GM18526 (cell line): ENCODE results near the gene ZNF624.
"Not testable (repeated sequence)": the region's sequence is repeated elsewhere in the genome, so short reads cannot be mapped to it uniquely, and the experiment has no call there.

Experiments
- POLR2A ChIP-seq: IDR thresholded peaks from 3 replicates; pipeline ENCODE4 v1.6.1; 2011; ENCODE audit not compliant: insufficient read length; ENCODE audit errors: extremely low read depth

The ZNF624 gene

DNA sequence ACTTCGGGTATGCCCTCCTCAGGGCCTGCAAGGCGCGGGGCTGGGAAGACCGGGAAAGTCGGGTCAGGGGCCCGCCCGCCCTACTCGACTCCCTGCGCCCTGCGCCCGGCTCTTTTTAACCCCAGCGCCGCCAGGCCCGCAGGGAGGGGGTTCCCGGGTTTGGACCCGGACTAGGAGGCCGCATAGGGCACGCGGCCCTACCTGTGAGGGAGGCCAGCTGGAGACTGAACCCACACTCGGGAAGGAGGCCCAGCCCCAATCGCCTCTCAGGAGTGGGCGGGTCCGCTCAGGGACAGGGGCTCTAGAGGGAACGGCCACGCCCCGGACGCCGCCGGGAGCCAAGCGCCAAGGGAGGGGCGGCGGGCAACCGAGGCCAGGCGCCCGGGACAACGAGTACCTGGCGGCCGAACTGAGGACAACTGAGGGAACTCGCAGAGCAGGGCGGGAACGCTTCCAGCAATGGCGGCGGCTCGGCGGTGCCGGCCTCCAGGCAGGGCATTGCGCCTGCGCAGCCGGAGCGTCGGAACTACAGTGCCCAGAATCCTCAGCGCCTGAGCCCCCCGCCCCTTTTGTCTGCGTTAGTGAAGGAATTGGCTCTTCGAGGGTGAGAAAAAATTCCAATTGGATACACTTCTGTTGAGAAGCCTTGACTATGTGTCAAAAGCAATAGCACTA is at the start of gene ZNF624:
TSS of gene ZNF624 (minus strand) at position 484 of the 675 bp plus-strand sequence.
- TF ChIP-seq POLR2A, result peak; percentile 58

GRCh38 chr17:16689731-16690281 is 36.2 kb upstream of the ZNF624 start, which contains the start of gene CCDC144A:
Gene CCDC144A (plus strand): TSS chr17:16690241. CDS start chr17:16690401, 160 bp downstream.
- TF ChIP-seq POLR2A, result not testable (repeated sequence)

- no peak for TF ChIP-seq POLR2A
Observed at GRCh38 chr17:16676676-16677268, 23.1 kb upstream of the ZNF624 start.

DNA sequence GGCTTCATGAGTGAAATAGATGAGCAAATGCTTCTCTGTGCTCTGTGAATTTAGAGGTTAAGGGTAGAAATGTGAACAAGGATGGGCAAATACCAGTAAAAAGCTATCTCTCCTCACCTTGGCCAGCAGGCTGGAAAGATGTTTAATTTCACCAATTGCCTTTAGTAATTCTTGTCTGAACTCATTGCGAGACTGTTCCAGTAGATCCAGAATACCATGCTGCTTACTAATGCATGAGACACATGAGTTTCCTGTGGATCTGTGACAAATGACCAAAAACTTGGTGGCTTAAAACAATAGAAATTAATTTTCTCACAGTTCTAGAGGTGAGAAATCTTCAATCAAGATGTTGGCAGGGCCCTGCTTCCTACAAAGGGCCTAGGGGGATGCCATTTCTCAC is 9.3 kb upstream of the ZNF624 start:
- TF ChIP-seq POLR2A, result no peak

DNA sequence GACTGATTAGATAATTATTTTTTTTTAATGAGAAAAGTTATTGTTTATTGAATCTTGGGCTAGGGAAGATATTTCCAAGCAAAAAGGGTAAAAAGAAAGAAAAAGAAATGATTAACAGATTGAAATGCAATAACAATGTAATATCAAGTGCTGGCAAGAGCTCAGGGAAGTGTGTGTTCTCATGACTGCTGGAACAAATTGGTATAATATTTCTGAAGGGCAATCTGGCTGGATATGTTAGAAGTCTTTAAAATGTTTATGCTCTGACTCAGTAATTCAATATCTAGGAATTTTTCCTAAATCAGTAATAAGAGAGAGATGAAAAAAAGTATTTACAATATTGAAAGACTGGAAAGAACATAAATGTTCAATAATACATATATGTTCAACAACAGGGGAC is 7.6 kb upstream of the ZNF624 start:
- no peak for TF ChIP-seq POLR2A

- TF ChIP-seq POLR2A, result no peak
Observed at GRCh38 chr17:16652847-16653366, 743 bp downstream of the ZNF624 start.

DNA sequence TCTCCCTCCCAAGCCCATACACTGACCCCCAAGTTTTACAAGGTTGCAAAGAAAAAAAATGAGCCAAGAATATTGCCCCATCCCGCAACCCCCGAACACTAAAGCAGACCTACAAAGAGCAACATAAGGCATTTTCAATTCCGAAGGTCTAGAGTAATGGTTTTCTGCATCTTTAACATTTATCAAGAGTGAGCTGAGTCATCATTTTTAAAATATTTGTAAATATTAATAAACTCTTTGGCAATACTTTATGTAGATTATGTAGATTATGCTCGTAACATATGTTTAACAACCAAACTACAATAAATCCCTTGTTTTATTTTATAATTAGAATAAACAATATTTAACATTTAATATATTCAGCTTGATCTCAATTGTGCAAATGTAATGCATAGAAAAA is 1.4 kb downstream of the ZNF624 start:
- TF ChIP-seq POLR2A, result no peak

DNA sequence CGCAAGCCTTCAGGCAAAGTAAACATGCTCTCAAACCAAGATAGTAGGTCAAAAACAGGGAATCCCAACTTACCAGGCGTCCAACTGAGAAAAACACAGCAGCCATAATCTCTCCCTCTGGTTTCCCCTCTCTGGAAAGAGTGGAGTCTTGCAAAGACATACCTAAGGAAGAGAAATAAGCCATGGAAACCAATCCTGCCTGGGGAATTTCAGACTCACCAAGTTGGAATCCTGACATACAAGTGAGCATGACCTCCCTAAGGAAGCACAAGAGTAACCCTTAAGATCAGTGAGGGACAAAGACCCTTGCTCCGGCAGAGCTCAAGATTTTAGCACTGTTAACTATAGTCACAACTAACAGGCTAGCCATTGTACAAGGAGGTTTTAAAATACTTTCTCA is 4.1 kb downstream of the ZNF624 start:
- TF ChIP-seq POLR2A, result no peak

GRCh38 chr17:16639438-16639837 is 14.2 kb downstream of the ZNF624 start:
- no peak for TF ChIP-seq POLR2A

- TF ChIP-seq POLR2A, result no peak
Observed at GRCh38 chr17:16623282-16623681, 30.4 kb downstream of the ZNF624 start.

DNA sequence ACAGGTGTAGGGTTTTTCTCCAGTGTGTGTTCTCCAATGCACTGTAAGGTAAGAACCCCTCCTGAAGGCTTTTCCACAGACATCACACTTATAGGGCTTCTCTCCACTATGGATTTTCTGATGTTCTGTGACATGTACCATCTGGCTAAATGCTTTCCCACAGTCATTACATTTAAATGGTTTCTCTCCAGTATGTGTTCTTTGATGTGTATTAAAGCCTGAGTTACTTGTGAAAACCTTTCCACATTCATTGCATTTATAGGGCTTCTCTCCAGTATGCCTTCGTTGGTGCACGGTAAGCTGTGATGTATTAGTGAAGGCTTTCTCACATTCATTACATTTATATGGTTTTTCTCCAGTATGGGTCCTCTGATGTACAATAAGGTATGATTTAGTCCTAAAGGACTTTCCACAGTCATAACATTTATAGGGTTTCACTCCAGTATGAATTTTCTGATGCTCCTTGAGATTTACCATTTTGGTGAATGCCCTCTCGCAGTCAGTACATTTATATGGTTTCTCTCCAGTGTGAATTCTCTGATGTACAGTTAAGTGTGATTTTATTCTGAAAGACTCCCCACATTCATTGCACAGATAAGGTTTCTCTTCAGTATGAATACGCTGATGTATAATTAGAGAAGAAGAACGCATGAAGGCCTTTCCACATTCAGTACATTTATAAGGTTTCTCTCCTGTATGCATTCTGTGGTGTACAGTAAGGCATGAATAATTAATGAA is 30.9 kb downstream of the ZNF624 start:
- no peak for TF ChIP-seq POLR2A

GRCh38 chr17:16617481-16618060 is 36.1 kb downstream of the ZNF624 start:
- TF ChIP-seq POLR2A, result no peak

DNA sequence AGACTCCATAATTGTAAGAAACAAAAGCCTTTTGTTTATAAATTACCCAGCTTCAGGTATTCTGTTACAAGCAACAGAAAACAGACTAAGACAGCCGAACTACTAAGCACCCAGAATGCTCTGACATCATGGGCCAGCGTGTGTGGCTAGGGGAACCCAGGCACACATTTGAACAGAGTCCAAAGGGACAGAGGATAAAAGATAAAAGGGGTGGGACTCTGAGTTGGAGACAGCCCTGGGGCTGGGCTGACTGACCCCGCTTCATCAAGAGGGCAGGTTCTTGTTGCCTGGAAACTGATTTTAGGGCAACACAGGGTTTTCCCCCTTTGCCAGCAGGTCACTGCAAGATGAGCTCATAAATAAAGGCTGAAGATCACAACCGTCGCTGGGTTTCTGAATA is 54.1 kb downstream of the ZNF624 start:
- no peak for TF ChIP-seq POLR2A

- no peak for TF ChIP-seq POLR2A
Observed at GRCh38 chr17:16593356-16594102, 60.1 kb downstream of the ZNF624 start.
